IMR-90 (cell line): ENCODE measurements around the gene ZDHHC12. TPM values are rescaled to one million over a fixed set of nuclear protein-coding genes. Genes with fewer than 3 reads are reported as not detected.

Experiments
- ATAC-seq: fragments of 200-7000 bp; cut with Tn5 transposase; 2 replicates; pipeline ENCODE4 v1.9.1; 2020; ENCODE audit warnings: low read depth, mild to moderate bottlenecking, moderate library complexity
- BruUV-seq: library from RNA; stranded (reverse); fragments of 400-500 nt; replicated peaks from 2 replicates; lab custom pipeline; 2021; lab: Mats Ljungman, UMichigan
- CTCF ChIA-PET: fragments of 300-600 bp; formaldehyde crosslinking; extraction: SDS; loops from one replicate; lab custom pipeline; 2021; ENCODE audit warnings: antibody characterized with exemption; lab: Yijun Ruan, JAX
- POLR2A ChIA-PET: fragments of 300-600 bp; sonication (Branson Sonifier 250); formaldehyde crosslinking; loops from one replicate; lab custom pipeline; 2022; ENCODE audit warnings: antibody characterized with exemption; ENCODE audit not compliant: unreplicated experiment; lab: Charles Lee
- DNase-seq: peaks from one replicate; pipeline ENCODE4 v3.0.0; 2013
- H2AFZ ChIP-seq: replicated peaks from 2 replicates; pipeline ENCODE3; 2013; ENCODE audit warnings: low read length, mild to moderate bottlenecking; ENCODE audit not compliant: poor library complexity
- H2AK5ac ChIP-seq: 2 replicates; pipeline ENCODE4 v1.6.1; 2013; ENCODE audit warnings: low read depth, low read length, inconsistent platforms
- H2AK9ac ChIP-seq: replicated peaks from 2 replicates; pipeline ENCODE3; 2013; ENCODE audit warnings: mild to moderate bottlenecking, low read depth, low read length, moderate library complexity; ENCODE audit not compliant: poor library complexity
- H2BK120ac ChIP-seq: 2 replicates; pipeline ENCODE4 v1.6.1; 2013; ENCODE audit warnings: low read depth, low read length, inconsistent platforms
- H2BK15ac ChIP-seq: 3 replicates; pipeline ENCODE4 v1.6.1; 2013; ENCODE audit warnings: low read depth, low read length, inconsistent platforms
- H2BK20ac ChIP-seq: 2 replicates; pipeline ENCODE4 v1.6.1; 2013; ENCODE audit warnings: low read depth, mild to moderate bottlenecking, inconsistent platforms, low read length, moderate library complexity
- H2BK5ac ChIP-seq: 2 replicates; pipeline ENCODE4 v1.6.1; 2013; ENCODE audit warnings: mild to moderate bottlenecking, low read depth, low read length, inconsistent platforms; ENCODE audit not compliant: poor library complexity, severe bottlenecking
- H3K14ac ChIP-seq: replicated peaks from 2 replicates; pipeline ENCODE4 v1.6.1; 2013; ENCODE audit warnings: low read depth, low read length, inconsistent platforms
- H3K18ac ChIP-seq: 2 replicates; pipeline ENCODE4 v1.6.1; 2013; ENCODE audit warnings: low read depth, low read length, control low read depth
- H3K23ac ChIP-seq: 2 replicates; pipeline ENCODE4 v1.6.1; 2013; ENCODE audit warnings: low read depth, low read length, inconsistent platforms
- H3K27ac ChIP-seq: 2 replicates; pipeline ENCODE4 v1.5.1; 2013; ENCODE audit warnings: mild to moderate bottlenecking, control low read depth, low read length; ENCODE audit not compliant: insufficient read depth
- H3K27me3 ChIP-seq: 2 replicates; pipeline ENCODE4 v1.6.1; 2013; ENCODE audit warnings: low read length; ENCODE audit not compliant: control insufficient read depth, insufficient read depth
- H3K36me3 ChIP-seq: 2 replicates; pipeline ENCODE4 v1.6.1; 2013; ENCODE audit warnings: low read length, mixed read lengths; ENCODE audit not compliant: control insufficient read depth, insufficient read depth
- H3K4ac ChIP-seq: 2 replicates; pipeline ENCODE4 v1.6.1; 2013; ENCODE audit warnings: low read depth, low read length, inconsistent platforms
- H3K4me1 ChIP-seq: 2 replicates; pipeline ENCODE4 v1.6.1; 2013; ENCODE audit warnings: low read length, mixed read lengths; ENCODE audit not compliant: control insufficient read depth, insufficient read depth
- H3K4me2 ChIP-seq: 2 replicates; pipeline ENCODE4 v1.6.1; 2013; ENCODE audit warnings: low read depth, mild to moderate bottlenecking, control low read depth, low read length, moderate library complexity
- H3K4me3 ChIP-seq: 2 replicates; pipeline ENCODE4 v1.5.1; 2013; ENCODE audit warnings: low read depth, mild to moderate bottlenecking, control low read depth, low read length, moderate library complexity; ENCODE audit not compliant: insufficient read depth
- H3K56ac ChIP-seq: 2 replicates; pipeline ENCODE4 v1.6.1; 2013; ENCODE audit warnings: low read length, inconsistent platforms; ENCODE audit not compliant: insufficient read depth; ENCODE audit errors: extremely low read depth
- H3K79me1 ChIP-seq, 2 experiments: 2 replicates each; pipeline ENCODE4 v1.6.1; 2013; ENCODE audit warnings: low read length in 2 of 2, inconsistent platforms in 1 of 2, low read depth in 1 of 2
- H3K9ac ChIP-seq: 2 replicates; pipeline ENCODE4 v1.6.1; 2013; ENCODE audit warnings: low read depth, low read length, control low read depth
- H3K9me1 ChIP-seq: 2 replicates; pipeline ENCODE4 v1.6.1; 2013; ENCODE audit warnings: low read length, inconsistent platforms; ENCODE audit not compliant: insufficient read depth
- H3K9me3 ChIP-seq: 2 replicates; pipeline ENCODE4 v1.6.1; 2013; ENCODE audit warnings: low read length; ENCODE audit not compliant: control insufficient read depth, insufficient read depth
- H4K20me1 ChIP-seq: 2 replicates; pipeline ENCODE4 v1.6.1; 2013; ENCODE audit warnings: low read length, inconsistent platforms; ENCODE audit not compliant: insufficient read depth
- H4K5ac ChIP-seq: 2 replicates; pipeline ENCODE4 v1.6.1; 2013; ENCODE audit warnings: mild to moderate bottlenecking, low read depth, low read length, control low read depth
- H4K8ac ChIP-seq, 2 experiments: 2 replicates each; pipeline ENCODE4 v1.6.1; 2013; ENCODE audit warnings: low read depth in 2 of 2, low read length in 2 of 2, control low read depth in 1 of 2, inconsistent platforms in 1 of 2
- H4K91ac ChIP-seq: 2 replicates; pipeline ENCODE4 v1.6.1; 2013; ENCODE audit warnings: low read depth, low read length, inconsistent platforms; ENCODE audit not compliant: insufficient read depth
- BHLHE40 ChIP-seq: fragments of 150-350 bp; IDR thresholded peaks from 2 replicates; pipeline ENCODE4 v1.6.1; 2016; ENCODE audit warnings: mild to moderate bottlenecking, low read depth, low read length
- CEBPB ChIP-seq: IDR thresholded peaks from 2 replicates; pipeline ENCODE4 v1.6.1; 2012; ENCODE audit warnings: low read depth, low read length, improper control_type of control experiment
- CTCF ChIP-seq: conservative IDR thresholded peaks from 2 replicates; pipeline ENCODE4 v1.5.1; 2012; ENCODE audit warnings: mild to moderate bottlenecking, low read depth, low read length, improper control_type of control experiment
- FOS ChIP-seq: fragments of 150-350 bp; IDR thresholded peaks from 2 replicates; pipeline ENCODE4 v1.6.1; 2016; ENCODE audit warnings: low read depth, low read length
- MAZ ChIP-seq: IDR thresholded peaks from 2 replicates; pipeline ENCODE4 v1.6.1; 2012; ENCODE audit warnings: low read depth, mild to moderate bottlenecking, low read length, improper control_type of control experiment, moderate library complexity, borderline replicate concordance
- POLR2A ChIP-seq: IDR thresholded peaks from 2 replicates; pipeline ENCODE4 v1.6.1; 2012; ENCODE audit warnings: mild to moderate bottlenecking, low read depth, low read length
- RAD21 ChIP-seq: IDR thresholded peaks from 2 replicates; pipeline ENCODE4 v1.6.1; 2012; ENCODE audit warnings: low read length, improper control_type of control experiment
- RCOR1 ChIP-seq: IDR thresholded peaks from 2 replicates; pipeline ENCODE4 v1.6.1; 2012; ENCODE audit warnings: mild to moderate bottlenecking, low read length, improper control_type of control experiment; ENCODE audit not compliant: insufficient replicate concordance
- WGBS, 2 experiments: methylation state at CpG; one replicate each; pipeline versions ENCODE4 v1.1.5 to v1.1.7; 2013; ENCODE audit warnings: missing lambda C conversion rate in 2 of 2; ENCODE audit not compliant: insufficient read length in 1 of 2; ENCODE audit errors: extremely low coverage in 2 of 2; 5-methylcytosine and 5-hydroxymethylcytosine counted together
- dilution Hi-C: fragments of 300-500 bp; cut with HindIII; formaldehyde crosslinking; loops from one replicate; pipeline ENCODE4 v1.14.3; 2018; ENCODE audit warnings: low sequenced_read_pairs; ENCODE audit not compliant: unreplicated experiment
- in situ Hi-C: fragments of 300-500 bp; cut with MboI; formaldehyde crosslinking; loops from 3 replicates; pipeline ENCODE4 v1.14.3; 2019; ENCODE audit warnings: low sequenced_read_pairs, inconsistent platforms, mixed read lengths
- intact Hi-C: fragments of 100-400 bp; cut with micrococcal nuclease; formaldehyde crosslinking; loops from 2 replicates; pipeline ENCODE4 v1.10.0; 2022
- polyA plus RNA-seq, 3 experiments: library from polyadenylated mRNA; depleted of rRNA; stranded (reverse); fragments of >200 nt; gene quantifications; 2 replicates each; pipeline ENCODE4 v1.2.3, GENCODE V29; 2012; ENCODE audit warnings: low replicate concordance in 1 of 3
- total RNA-seq: library from RNA; depleted of rRNA; stranded (reverse); fragments of >200 nt; gene quantifications from 2 replicates; pipeline ENCODE4 v1.2.3, GENCODE V29; 2012
- TF ChIP-seq, protein P1 (sequence below): fragments of 150-350 bp; IDR thresholded peaks from 2 replicates; pipeline ENCODE4 v1.6.1; 2016; ENCODE audit warnings: low read depth, mild to moderate bottlenecking, low read length, moderate library complexity, borderline replicate concordance

Gene ZDHHC12
- total and polyA plus RNA-seq, 2 of the 4 experiments (the other 2 are of a cell fraction): 16.7 to 60.7 TPM

- Histone ChIP-seq H4K5ac (no peak overlapping the region), H3K9me1 (0 out of 2 replicates have a peak, but pooled peaks cover 3% of the 10 kb centered on the region), H3K79me1 (peaks cover under 1 to 5% of the 10 kb centered on the region in 2 experiments; a peak in 2 of 4 replicates), H3K4me1 (peaks cover 2% of the 10 kb centered on the region; the same call in 1 of the 2 replicates), H2AK5ac (no peak overlapping the region), H3K14ac (no peak overlapping the region), H4K20me1 (no peaks in the 10 kb centered on the region), H4K91ac (no peak overlapping the region), H2BK120ac (no peak overlapping the region), H3K4me3 (no peak overlapping the region), H3K23ac (no peak overlapping the region), H2AFZ (no peak overlapping the region), H2AK9ac (peak overlapping the region; percentile 55), H3K56ac (no peak overlapping the region), H3K4me2 (no peak overlapping the region), H4K8ac (no peak overlapping the region), H2BK15ac (no peak overlapping the region), H3K9ac (no peak overlapping the region), H2BK20ac (no peak overlapping the region), H3K4ac (no peak overlapping the region), H3K9me3 (no peaks in the 10 kb centered on the region), H3K36me3 (peaks cover 3% of the 10 kb centered on the region), H3K27me3 (no peaks in the 10 kb centered on the region), H3K18ac (no peak overlapping the region), H3K27ac (no peak overlapping the region), H2BK5ac (no peak overlapping the region)
- no TSS peak for BruUV-seq
- intact Hi-C loops (no loop called here), dilution Hi-C loops (no loop called here), in situ Hi-C loops (no loop called here)
- no CpG with 5 or more reads among the region's 5 CpGs for WGBS, 2 experiments
- TF ChIP-seq FOS (no peak), MAZ (no peak), CTCF (no peak), RAD21 (no peak), BHLHE40 (no peak), POLR2A (no peak), RCOR1 (no peak), CEBPB (no peak)
- TF ChIP-seq, protein P1, sequence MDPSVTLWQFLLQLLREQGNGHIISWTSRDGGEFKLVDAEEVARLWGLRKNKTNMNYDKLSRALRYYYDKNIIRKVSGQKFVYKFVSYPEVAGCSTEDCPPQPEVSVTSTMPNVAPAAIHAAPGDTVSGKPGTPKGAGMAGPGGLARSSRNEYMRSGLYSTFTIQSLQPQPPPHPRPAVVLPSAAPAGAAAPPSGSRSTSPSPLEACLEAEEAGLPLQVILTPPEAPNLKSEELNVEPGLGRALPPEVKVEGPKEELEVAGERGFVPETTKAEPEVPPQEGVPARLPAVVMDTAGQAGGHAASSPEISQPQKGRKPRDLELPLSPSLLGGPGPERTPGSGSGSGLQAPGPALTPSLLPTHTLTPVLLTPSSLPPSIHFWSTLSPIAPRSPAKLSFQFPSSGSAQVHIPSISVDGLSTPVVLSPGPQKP: no peak
- ChIA-PET POLR2A (no interaction called here), CTCF (no interaction called here)
- ATAC-seq (no peak), DNase-seq (no peak)
Measured at GRCh38 chr9:128718475-128718874, 5.5 kb downstream of the ZDHHC12 start.
